Lung (tissue), 12 donors: ENCODE measurements around the gene FAAP20. TPM values are rescaled to one million over a fixed set of nuclear protein-coding genes. Genes with fewer than 3 reads are reported as not detected.

Source experiments
- ATAC-seq: fragments of 200-7000 bp; cut with Tn5 transposase; one replicate; pipeline ENCODE4 v1.9.1; 2020; ENCODE audit warnings: moderate number of reproducible peaks; ENCODE audit not compliant: insufficient read depth, low FRiP score
- DNase-seq, 3 donors: peaks; one replicate each; pipeline ENCODE4 v3.0.0-alpha.2; 2013 to 2017
- H3K27ac ChIP-seq, 2 donors: one replicate each; pipeline ENCODE4 v1.5.1; 2013; ENCODE audit warnings: mild to moderate bottlenecking in 2 of 2, moderate library complexity in 2 of 2, control low read depth in 1 of 2, inconsistent platforms in 1 of 2, low read depth in 1 of 2, low read length in 1 of 2
- H3K27me3 ChIP-seq, 3 donors: one replicate each; pipeline ENCODE4 v1.5.1; 2013; ENCODE audit warnings: low read length in 2 of 3; ENCODE audit not compliant: control insufficient read depth in 3 of 3, insufficient read depth in 3 of 3
- H3K36me3 ChIP-seq, 4 donors: one replicate each; pipeline ENCODE4 v1.5.1; 2013; ENCODE audit warnings: low read length in 4 of 4, mild to moderate bottlenecking in 1 of 4, moderate library complexity in 1 of 4; ENCODE audit not compliant: control insufficient read depth in 4 of 4, insufficient read depth in 4 of 4
- H3K4me1 ChIP-seq, 5 donors: one replicate each; pipeline ENCODE4 v1.5.1; 2013; ENCODE audit warnings: low read length in 5 of 5, mild to moderate bottlenecking in 2 of 5, moderate library complexity in 1 of 5; ENCODE audit not compliant: control insufficient read depth in 5 of 5, insufficient read depth in 5 of 5
- H3K4me3 ChIP-seq: one replicate; pipeline ENCODE4 v1.5.1; 2013; ENCODE audit warnings: mild to moderate bottlenecking, control low read depth, moderate library complexity
- H3K9ac ChIP-seq, 2 donors: one replicate each; pipeline ENCODE4 v1.5.1; 2013; ENCODE audit warnings: low read length in 2 of 2, control low read depth in 1 of 2; ENCODE audit not compliant: insufficient read depth in 1 of 2
- H3K9me3 ChIP-seq, 4 donors: one replicate each; pipeline ENCODE4 v1.5.1; 2013; ENCODE audit warnings: low read length in 3 of 4, mild to moderate bottlenecking in 1 of 4, moderate library complexity in 1 of 4; ENCODE audit not compliant: control insufficient read depth in 4 of 4, insufficient read depth in 3 of 4
- WGBS, 2 donors: extraction: QIAGEN DNeasy Blood & Tissue Kit; methylation state at CpG; one replicate each; pipeline ENCODE4 v1.1.7; 2013; 5-methylcytosine and 5-hydroxymethylcytosine counted together
- polyA plus RNA-seq, 2 donors: library from polyadenylated mRNA; stranded (reverse); fragments of 200-250 nt; gene quantifications; one replicate each; pipeline ENCODE4 v1.2.1, GENCODE V29; 2013
- total RNA-seq, 2 donors: library from RNA; depleted of rRNA in 1 of 2; stranded (reverse); fragments of >200 nt in 1 of 2; gene quantifications; one replicate each; pipeline ENCODE4 v1.2.1, GENCODE V29; 2014 to 2021
- TF ChIP-seq, protein P1 (sequence below): IDR thresholded peaks from 2 replicates; pipeline ENCODE4 v1.5.1; 2012; ENCODE audit warnings: mild to moderate bottlenecking; ENCODE audit errors: control extremely low read depth, extremely low read depth
- donor health status: control.
- donor health status: control.
- donor health status: Bipolar disorder and iron deficiency.
- donor health status: healthy.
- donor health status: DM: yes; HTN: yes; CAD: no.

Gene FAAP20
- total and polyA plus RNA-seq, 4 donors = 16.8 to 87.9 (median 68.4) TPM

DNA sequence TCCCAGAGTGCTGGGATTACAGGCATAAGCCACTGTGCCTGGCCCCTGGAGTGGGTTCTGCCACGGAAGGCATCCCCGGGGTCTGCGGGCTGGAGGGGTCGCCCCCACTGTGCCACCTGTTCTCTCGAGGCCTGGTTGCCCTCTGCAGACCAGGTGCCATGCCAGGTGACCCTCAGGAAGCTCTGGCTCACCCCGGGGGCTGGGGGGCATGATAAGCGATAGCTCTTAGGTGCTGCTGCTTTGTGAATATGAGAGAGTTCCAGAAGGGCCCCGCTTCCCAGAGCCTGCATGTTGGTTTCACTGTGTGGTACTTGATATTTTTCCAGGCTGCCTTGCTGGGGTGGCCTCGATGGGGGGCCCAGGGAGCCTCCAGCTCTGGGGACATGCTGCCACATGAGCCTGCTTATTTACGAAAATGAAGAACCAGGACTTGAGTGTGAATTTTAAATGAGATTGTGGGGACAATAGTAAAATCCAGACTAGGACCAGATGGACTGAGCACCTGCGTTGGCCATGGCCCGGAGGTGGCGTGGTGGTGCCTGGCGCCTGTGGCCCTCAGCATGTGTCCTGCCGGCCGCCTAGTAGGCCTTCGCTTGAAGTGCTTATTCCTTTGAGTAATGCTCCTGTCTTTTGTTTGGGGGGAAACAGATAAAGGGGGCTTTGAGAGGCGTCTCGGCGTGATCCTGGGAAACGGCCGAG lies 40.9 kb upstream of the FAAP20 start:
- H3K36me3 ChIP-seq = peaks cover 0 to 9% (median 0%) of the 10 kb centered on the region in 4 donors
- DNase-seq (no peak), ATAC-seq (no peak)
- H3K9ac ChIP-seq = peak overlapping the region in 1 of 2 donors; percentile 38
- no peak overlapping the region for H3K4me3 ChIP-seq
- H3K4me1 ChIP-seq = peaks cover 25 to 81% (median 48%) of the 10 kb centered on the region in 5 donors
- H3K9me3 ChIP-seq = no peaks in the 10 kb centered on the region
- peak overlapping the region in 1 of 2 donors; percentile 85 for H3K27ac ChIP-seq
- 83 to 86% methylated on average over 22 of the region's 22 CpGs for WGBS, 2 donors
- no peaks in the 10 kb centered on the region for H3K27me3 ChIP-seq
- TF ChIP-seq, protein P1, sequence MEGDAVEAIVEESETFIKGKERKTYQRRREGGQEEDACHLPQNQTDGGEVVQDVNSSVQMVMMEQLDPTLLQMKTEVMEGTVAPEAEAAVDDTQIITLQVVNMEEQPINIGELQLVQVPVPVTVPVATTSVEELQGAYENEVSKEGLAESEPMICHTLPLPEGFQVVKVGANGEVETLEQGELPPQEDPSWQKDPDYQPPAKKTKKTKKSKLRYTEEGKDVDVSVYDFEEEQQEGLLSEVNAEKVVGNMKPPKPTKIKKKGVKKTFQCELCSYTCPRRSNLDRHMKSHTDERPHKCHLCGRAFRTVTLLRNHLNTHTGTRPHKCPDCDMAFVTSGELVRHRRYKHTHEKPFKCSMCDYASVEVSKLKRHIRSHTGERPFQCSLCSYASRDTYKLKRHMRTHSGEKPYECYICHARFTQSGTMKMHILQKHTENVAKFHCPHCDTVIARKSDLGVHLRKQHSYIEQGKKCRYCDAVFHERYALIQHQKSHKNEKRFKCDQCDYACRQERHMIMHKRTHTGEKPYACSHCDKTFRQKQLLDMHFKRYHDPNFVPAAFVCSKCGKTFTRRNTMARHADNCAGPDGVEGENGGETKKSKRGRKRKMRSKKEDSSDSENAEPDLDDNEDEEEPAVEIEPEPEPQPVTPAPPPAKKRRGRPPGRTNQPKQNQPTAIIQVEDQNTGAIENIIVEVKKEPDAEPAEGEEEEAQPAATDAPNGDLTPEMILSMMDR = no peak

DNA sequence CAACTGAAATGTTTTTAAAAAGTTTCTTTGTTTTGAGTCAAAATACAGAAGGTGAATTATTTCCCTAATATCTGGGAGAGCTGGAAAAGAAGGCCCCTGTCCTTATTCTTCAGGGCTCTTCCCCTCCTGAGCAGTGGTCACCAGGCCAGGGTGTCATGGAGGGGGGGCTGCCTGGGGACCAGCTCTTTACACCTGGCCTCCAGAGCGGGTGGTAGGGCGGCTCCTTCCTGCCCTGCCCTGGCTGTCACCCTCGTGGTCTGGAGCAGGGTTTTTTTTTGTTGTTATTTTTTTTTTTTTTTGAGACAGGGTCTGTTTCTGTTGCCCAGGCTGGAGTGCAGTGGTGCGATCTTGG lies 40.2 kb upstream of the FAAP20 start:
- TF ChIP-seq, protein P1 = no peak
- H3K27ac ChIP-seq = peak overlapping the region in 1 of 2 donors; percentile 81
- H3K27me3 ChIP-seq = no peaks in the 10 kb centered on the region
- peaks cover 0 to 10% (median 0%) of the 10 kb centered on the region in 4 donors for H3K36me3 ChIP-seq
- H3K4me1 ChIP-seq = peaks cover 22 to 79% (median 41%) of the 10 kb centered on the region in 5 donors
- no peaks in the 10 kb centered on the region for H3K9me3 ChIP-seq
- no peak for DNase-seq
- H3K4me3 ChIP-seq = no peak overlapping the region
- ATAC-seq = peak; percentile 8
- WGBS, 2 donors = 13 to 15% methylated on average over 4 of the region's 4 CpGs
- H3K9ac ChIP-seq = peak overlapping the region in 1 of 2 donors; percentile 38

DNA sequence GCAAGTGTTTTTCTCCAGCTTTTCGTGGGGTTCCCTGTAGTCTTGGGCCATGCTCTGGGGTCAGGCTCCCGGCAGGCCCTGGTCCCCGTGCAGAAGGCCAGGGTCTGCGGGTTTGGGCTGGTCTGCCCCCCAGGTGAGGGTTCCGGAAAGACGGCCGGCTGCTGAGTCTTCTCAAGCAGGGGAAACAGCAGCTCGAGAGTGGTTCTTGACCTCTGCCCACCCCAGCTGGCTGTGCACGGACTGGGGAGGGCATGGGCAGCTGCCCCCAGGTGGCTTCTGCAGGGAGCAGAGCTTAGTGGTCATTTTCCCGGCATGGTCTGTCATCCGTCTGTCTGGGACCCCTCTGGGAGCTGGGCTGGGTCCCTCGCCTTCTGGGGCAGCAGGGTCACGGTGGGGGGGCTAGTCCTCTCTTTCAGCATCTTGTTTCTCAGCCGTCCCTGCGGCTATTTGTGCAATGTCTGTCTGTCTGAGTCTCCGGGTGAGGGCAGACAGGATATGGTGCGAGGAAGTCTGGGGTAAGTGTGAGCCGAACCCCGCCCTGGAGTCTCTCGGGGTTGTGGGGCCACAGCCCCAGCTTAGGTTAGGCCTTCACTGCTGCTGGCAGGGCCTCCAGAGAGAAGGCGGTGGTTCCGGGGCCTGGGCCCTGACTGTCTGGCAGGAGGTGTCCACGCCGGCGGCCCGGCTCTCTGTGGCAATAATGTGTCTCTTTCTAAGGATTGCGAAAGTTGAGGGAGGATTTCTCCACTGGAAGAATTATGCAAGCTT lies 39.6 kb upstream of the FAAP20 start:
- Histone ChIP-seq H3K36me3 (peaks cover 0 to 15% (median 0%) of the 10 kb centered on the region in 4 donors), H3K27me3 (no peaks in the 10 kb centered on the region), H3K4me1 (peaks cover 19 to 75% (median 37%) of the 10 kb centered on the region in 5 donors), H3K27ac (peak overlapping the region; percentile 66 to 90), H3K4me3 (no peak overlapping the region), H3K9me3 (no peaks in the 10 kb centered on the region), H3K9ac (peak overlapping the region in 1 of 2 donors; percentile 38)
- DNase-seq = peak; percentile 86 to 96 (median 93)
- TF ChIP-seq, protein P1 = no peak
- 5 to 6% methylated on average over 27 of the region's 27 CpGs for WGBS, 2 donors
- ATAC-seq = peak; percentile 84
